Activated B cell treated with CpG ODN at 0.5 μM for 24 hours (primary cell): ENCODE data around the gene NDUFA3. TPM values are rescaled to one million over a fixed set of nuclear protein-coding genes. Genes with fewer than 3 reads are reported as not detected.
A peak's percentile ranks its signal among the peaks of the same experiment; 100 is the strongest.

ENCODE experiments used
- ATAC-seq: fragments of 200-7000 bp; cut with Tn5 transposase; one replicate; pipeline ENCODE4 v1.10.0; 2021; ENCODE audit warnings: low read depth, mild to moderate bottlenecking, moderate library complexity
- CTCF ChIA-PET: fragments of 350-600 bp; sonication (Branson Sonifier 250); formaldehyde crosslinking; loops from one replicate; lab custom pipeline; 2021; ENCODE audit warnings: antibody characterized with exemption; lab: Charles Lee
- POLR2A ChIA-PET: fragments of 350-600 bp; sonication (Branson Sonifier 250); formaldehyde crosslinking; loops from one replicate; lab custom pipeline; 2021; ENCODE audit warnings: antibody characterized with exemption; lab: Charles Lee
- DNase-seq: peaks from one replicate; pipeline ENCODE4 v3.0.0; 2022
- H3K27ac Mint-ChIP-seq: one replicate; pipeline ENCODE4 v1.8.0; 2020; ENCODE audit warnings: mixed read lengths
- H3K27me3 Mint-ChIP-seq: one replicate; pipeline ENCODE4 v1.8.0; 2021; ENCODE audit warnings: mixed read lengths
- H3K36me3 Mint-ChIP-seq: one replicate; pipeline ENCODE4 v1.8.0; 2021; ENCODE audit warnings: low read depth, mixed read lengths
- H3K4me1 Mint-ChIP-seq: one replicate; pipeline ENCODE4 v1.8.0; 2021; ENCODE audit warnings: mixed read lengths
- H3K4me3 Mint-ChIP-seq: one replicate; pipeline ENCODE4 v1.8.0; 2020; ENCODE audit warnings: mild to moderate bottlenecking, mixed read lengths
- H3K9me3 Mint-ChIP-seq: one replicate; pipeline ENCODE4 v1.8.0; 2020; ENCODE audit warnings: mixed read lengths
- CTCF ChIP-seq: fragments of 200-600 bp; IDR thresholded peaks from one replicate; pipeline ENCODE4 v1.8.0; 2022; ENCODE audit warnings: antibody characterized with exemption, mild to moderate bottlenecking
- intact Hi-C: fragments of 100-400 bp; cut with micrococcal nuclease; formaldehyde crosslinking; loops from one replicate; pipeline ENCODE4 v1.15.1; 2024
- total RNA-seq: library from RNA; stranded (reverse); gene quantifications from 2 replicates; pipeline ENCODE4 v1.2.3, GENCODE V29; 2022

NDUFA3 gene
- total RNA-seq, 1 donor from 2014 or later = 96.1 TPM

GRCh38 chr19:54108496-54108895 is 5.8 kb downstream of the NDUFA3 start:
- ChIA-PET CTCF (no interaction called here), POLR2A (no interaction called here)
- Mint-ChIP-seq H3K4me1 (peaks cover 4% of the 10 kb centered on the region), H3K27me3 (no peaks in the 10 kb centered on the region), H3K27ac (no peak overlapping the region), H3K9me3 (no peaks in the 10 kb centered on the region), H3K4me3 (no peak overlapping the region), H3K36me3 (peaks cover 62% of the 10 kb centered on the region)
- no peak for DNase-seq
- TF ChIP-seq CTCF = no peak
- ATAC-seq = no peak
- intact Hi-C loops = no loop called here

- Mint-ChIP-seq H3K27ac (no peak overlapping the region), H3K9me3 (no peaks in the 10 kb centered on the region), H3K36me3 (peaks cover 62% of the 10 kb centered on the region), H3K27me3 (no peaks in the 10 kb centered on the region), H3K4me1 (peaks cover 9% of the 10 kb centered on the region), H3K4me3 (no peak overlapping the region)
- CTCF ChIA-PET = no interaction called here
- no peak for DNase-seq
- intact Hi-C loops = no loop called here
- ATAC-seq = no peak
- POLR2A ChIA-PET = no interaction called here
- no peak for TF ChIP-seq CTCF
Observed at GRCh38 chr19:54109651-54110050, 7.0 kb downstream of the NDUFA3 start.

GRCh38 chr19:54114340-54115108 is 11.9 kb downstream of the NDUFA3 start:
- Mint-ChIP-seq H3K9me3 (no peaks in the 10 kb centered on the region), H3K4me1 (peaks cover 36% of the 10 kb centered on the region), H3K27me3 (no peaks in the 10 kb centered on the region), H3K4me3 (peak overlapping the region; percentile 94), H3K36me3 (peaks cover 42% of the 10 kb centered on the region), H3K27ac (peak overlapping the region; percentile 98)
- no peak for DNase-seq
- CTCF ChIA-PET = interaction anchor here (0.6 to 1.0 kb wide), 2 partner anchors 22 to 23 kb away, joined by 3 to 4 read pairs; partner anchors contain the start of gene CNOT3
- no peak for TF ChIP-seq CTCF
- intact Hi-C loops = loop anchor here (1.0 to 5.0 kb wide), 8 partner anchors 12 to 1293 kb away; partner anchors contain the start of genes CNOT3, LENG1, LENG8 and MYADM
- POLR2A ChIA-PET = interaction anchor here (0.5 to 3.1 kb wide), 16 partner anchors 8 to 1485 kb away, joined by 3 to 61 read pairs (median 4); partner anchors contain the start of genes CNOT3, FIZ1, LENG1 and LENG8
- ATAC-seq = no peak

GRCh38 chr19:54115109-54116063 is 12.7 kb downstream of the NDUFA3 start, which contains the start of the genes PRPF31 and TFPT:
TSS of gene PRPF31 (plus strand) at chr19:54115754. CDS start at chr19:54118279, 2,525 bp downstream.
TSS of gene TFPT (minus strand) at chr19:54115657. CDS start at chr19:54115269, 388 bp downstream.
- H3K4me1 Mint-ChIP-seq = peaks cover 36% of the 10 kb centered on the region
- CTCF ChIA-PET = interaction anchor here (1.0 kb wide), 1 partner anchor 22 kb away, joined by 4 read pairs; no protein-coding TSS in a partner anchor
- intact Hi-C loops = loop anchor here (1.0 to 5.0 kb wide), 8 partner anchors 13 to 1292 kb away; partner anchors contain the start of genes CNOT3, LENG1, LENG8 and MYADM
- POLR2A ChIA-PET = interaction anchor here (0.5 to 3.1 kb wide), 20 partner anchors 8 to 1539 kb away, joined by 3 to 61 read pairs (median 4); partner anchors contain the start of genes CNOT3, FIZ1, LENG1 and LENG8
- H3K27me3 Mint-ChIP-seq = no peaks in the 10 kb centered on the region
- no peaks in the 10 kb centered on the region for H3K9me3 Mint-ChIP-seq
- peaks cover 42% of the 10 kb centered on the region for H3K36me3 Mint-ChIP-seq
- DNase-seq (peak; percentile 90), ATAC-seq (peak; percentile 93)
- peak within 1 kb of the TSS; percentile 94 for H3K4me3 Mint-ChIP-seq
- peak within 1 kb of the TSS; percentile 98 for H3K27ac Mint-ChIP-seq
- no peak for TF ChIP-seq CTCF
